WTC11 (cell line): ENCODE results near the gene BNC2.

ENCODE experiments used
- CTCF ChIP-seq: fragments of 200-600 bp; IDR thresholded peaks from 2 replicates; pipeline ENCODE4 v1.8.0; 2022; ENCODE audit warnings: antibody characterized with exemption
- E2F4 ChIP-seq: sonication (generic); formaldehyde crosslinking; IDR thresholded peaks from 2 replicates; pipeline ENCODE4 v1.8.1; 2022; ENCODE audit warnings: low read depth, mild to moderate bottlenecking, moderate library complexity, missing genetic modification reagents, borderline replicate concordance
- FOXJ3 ChIP-seq: sonication (generic); formaldehyde crosslinking; IDR thresholded peaks from 2 replicates; pipeline ENCODE4 v1.9.0; 2021; ENCODE audit warnings: missing genetic modification reagents, mild to moderate bottlenecking, borderline replicate concordance
- FOXP4 ChIP-seq: sonication (generic); formaldehyde crosslinking; IDR thresholded peaks from 2 replicates; pipeline ENCODE4 v1.8.0; 2022; ENCODE audit warnings: mild to moderate bottlenecking, missing genetic modification reagents
- IRF2 ChIP-seq: sonication (generic); formaldehyde crosslinking; IDR thresholded peaks from 2 replicates; pipeline ENCODE4 v1.8.0; 2022; ENCODE audit warnings: low read depth, missing genetic modification reagents, borderline replicate concordance
- NFE2L1 ChIP-seq: sonication (generic); formaldehyde crosslinking; IDR thresholded peaks from 2 replicates; pipeline ENCODE4 v1.8.1; 2023; ENCODE audit warnings: missing genetic modification reagents
- NR1H2 ChIP-seq: sonication (generic); formaldehyde crosslinking; IDR thresholded peaks from 2 replicates; pipeline ENCODE4 v1.9.0; 2021; ENCODE audit warnings: mild to moderate bottlenecking, moderate library complexity, missing genetic modification reagents
- NR3C1 ChIP-seq: sonication (generic); formaldehyde crosslinking; conservative IDR thresholded peaks from 2 replicates; pipeline ENCODE4 v1.8.1; 2023; ENCODE audit warnings: low read depth, mild to moderate bottlenecking, missing genetic modification reagents
- SMAD3 ChIP-seq: sonication (generic); formaldehyde crosslinking; IDR thresholded peaks from 2 replicates; pipeline ENCODE4 v1.8.0; 2022; ENCODE audit warnings: missing genetic modification reagents, mild to moderate bottlenecking, borderline replicate concordance
- SMAD4 ChIP-seq: sonication (generic); formaldehyde crosslinking; IDR thresholded peaks from 2 replicates; pipeline ENCODE4 v1.8.0; 2022; ENCODE audit warnings: mild to moderate bottlenecking, missing genetic modification reagents
- ZNF138 ChIP-seq: sonication (generic); formaldehyde crosslinking; conservative IDR thresholded peaks from 2 replicates; pipeline ENCODE4 v1.8.1; 2022; ENCODE audit warnings: mild to moderate bottlenecking, moderate library complexity, missing genetic modification reagents
- ZSCAN18 ChIP-seq: fragments of 250-450 bp; sonication (Bioruptor Pico); IDR thresholded peaks from 2 replicates; pipeline ENCODE4 v2.1.2; 2022; ENCODE audit warnings: mild to moderate bottlenecking, moderate library complexity
- TF ChIP-seq, protein P1 (sequence below): sonication (generic); formaldehyde crosslinking; IDR thresholded peaks from 2 replicates; pipeline ENCODE4 v1.8.1; 2023; ENCODE audit warnings: mild to moderate bottlenecking, missing genetic modification reagents, moderate library complexity

DNA sequence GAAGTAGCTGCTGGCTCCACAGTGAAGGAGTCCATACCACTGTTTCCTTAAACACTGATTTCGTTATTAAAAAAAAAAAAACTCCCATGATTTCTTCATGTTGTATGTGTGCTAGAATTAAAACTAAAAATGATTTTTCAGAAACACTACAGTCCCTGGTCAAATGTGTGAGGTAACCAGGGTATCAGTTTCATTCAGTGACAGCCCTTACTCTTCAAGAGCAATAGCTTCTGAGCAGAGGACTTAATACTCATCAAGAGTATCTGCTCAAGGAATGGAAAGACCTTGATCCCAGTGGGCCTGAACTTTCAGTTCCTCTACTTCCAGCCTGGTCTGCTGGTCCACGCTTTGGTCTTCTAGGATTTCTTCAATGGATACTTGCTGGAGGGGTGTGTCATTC lies 95.1 kb downstream of the BNC2 start:
- TF ChIP-seq ZNF138 (CRISPR knock-in tag): no peak
- TF ChIP-seq SMAD4 (CRISPR knock-in tag): no peak
- no peak for TF ChIP-seq NFE2L1 (CRISPR knock-in tag)
- TF ChIP-seq IRF2 (CRISPR knock-in tag): no peak
- no peak for TF ChIP-seq FOXP4
- no peak for TF ChIP-seq E2F4
- no peak for TF ChIP-seq CTCF
- TF ChIP-seq, protein P1, sequence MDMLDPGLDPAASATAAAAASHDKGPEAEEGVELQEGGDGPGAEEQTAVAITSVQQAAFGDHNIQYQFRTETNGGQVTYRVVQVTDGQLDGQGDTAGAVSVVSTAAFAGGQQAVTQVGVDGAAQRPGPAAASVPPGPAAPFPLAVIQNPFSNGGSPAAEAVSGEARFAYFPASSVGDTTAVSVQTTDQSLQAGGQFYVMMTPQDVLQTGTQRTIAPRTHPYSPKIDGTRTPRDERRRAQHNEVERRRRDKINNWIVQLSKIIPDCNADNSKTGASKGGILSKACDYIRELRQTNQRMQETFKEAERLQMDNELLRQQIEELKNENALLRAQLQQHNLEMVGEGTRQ: no peak
- no peak for TF ChIP-seq NR1H2
- TF ChIP-seq NR3C1 (CRISPR knock-in tag): no peak
- no peak for TF ChIP-seq SMAD3
- TF ChIP-seq FOXJ3: no peak
- TF ChIP-seq ZSCAN18: no peak
